ENCODE measurements around the gene SLC9A9. TPM values are rescaled to one million over a fixed set of nuclear protein-coding genes. Genes with fewer than 3 reads are reported as not detected.

SLC9A9 gene
- total RNA-seq, 1 experiment from 2014 or later, result 2.2 TPM

DNA sequence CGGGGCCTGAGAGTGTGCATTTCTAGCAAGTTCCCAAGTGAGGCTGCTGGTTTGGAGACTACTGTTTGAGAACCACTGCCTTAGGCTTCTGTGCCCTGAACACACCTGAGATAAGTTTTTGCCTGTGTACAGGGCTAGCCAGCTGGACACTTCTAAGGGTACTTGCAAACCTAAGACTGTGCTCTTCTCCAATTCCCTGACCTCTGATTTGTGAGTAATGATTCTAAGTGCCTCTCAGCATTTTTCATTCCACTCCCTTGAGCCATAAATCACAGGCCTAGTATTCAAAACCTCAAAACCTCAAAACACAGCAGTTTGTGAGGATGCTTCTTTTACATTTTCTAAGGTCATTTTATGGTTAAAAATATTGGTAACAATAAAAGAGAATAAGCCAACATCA, 580.3 kb downstream of the SLC9A9 start:
- Histone ChIP-seq H3K27me3 (ENCODE audit: low read length) (no peaks in the 10 kb centered on the region), H3K9me2 (replicated peaks; ENCODE audit: insufficient read depth, low read length) (no peaks in the 10 kb centered on the region), H3K27ac (ENCODE audit: low read length) (no peak overlapping the region), H3K9ac (ENCODE audit: low read length) (no peak overlapping the region), H3K4me1 (ENCODE audit: low read length) (peaks cover 55% of the 10 kb centered on the region), H2AFZ (ENCODE audit: low read length) (no peak overlapping the region), H3K36me3 (ENCODE audit: insufficient read depth, low read length) (no peaks in the 10 kb centered on the region), H3K4me2 (ENCODE audit: low read depth, low read length, poor library complexity, severe bottlenecking) (no peak overlapping the region), H3K9me3 (ENCODE audit: low read length) (no peaks in the 10 kb centered on the region), H3K79me2 (ENCODE audit: low read length) (no peaks in the 10 kb centered on the region), H4K20me1 (ENCODE audit: insufficient read depth, low read depth, low read length) (no peaks in the 10 kb centered on the region), H3K4me3 (ENCODE audit: low read length) (no peak overlapping the region)
- no peak for DNase-seq

GRCh38 chr3:143266927-143267326, 581.3 kb downstream of the SLC9A9 start:
- Histone ChIP-seq H3K4me3 (ENCODE audit: low read length) (no peak overlapping the region), H3K36me3 (ENCODE audit: insufficient read depth, low read length) (no peaks in the 10 kb centered on the region), H3K4me1 (ENCODE audit: low read length) (peaks cover 55% of the 10 kb centered on the region), H4K20me1 (ENCODE audit: insufficient read depth, low read depth, low read length) (no peaks in the 10 kb centered on the region), H3K9ac (ENCODE audit: low read length) (no peak overlapping the region), H3K79me2 (ENCODE audit: low read length) (no peaks in the 10 kb centered on the region), H3K9me3 (ENCODE audit: low read length) (no peaks in the 10 kb centered on the region), H2AFZ (ENCODE audit: low read length) (no peak overlapping the region), H3K4me2 (ENCODE audit: low read depth, low read length, poor library complexity, severe bottlenecking) (peak overlapping the region; percentile 6), H3K9me2 (replicated peaks; ENCODE audit: insufficient read depth, low read length) (no peaks in the 10 kb centered on the region), H3K27me3 (ENCODE audit: low read length) (no peaks in the 10 kb centered on the region), H3K27ac (ENCODE audit: low read length) (no peak overlapping the region)
- DNase-seq, result peak; percentile 72

DNA sequence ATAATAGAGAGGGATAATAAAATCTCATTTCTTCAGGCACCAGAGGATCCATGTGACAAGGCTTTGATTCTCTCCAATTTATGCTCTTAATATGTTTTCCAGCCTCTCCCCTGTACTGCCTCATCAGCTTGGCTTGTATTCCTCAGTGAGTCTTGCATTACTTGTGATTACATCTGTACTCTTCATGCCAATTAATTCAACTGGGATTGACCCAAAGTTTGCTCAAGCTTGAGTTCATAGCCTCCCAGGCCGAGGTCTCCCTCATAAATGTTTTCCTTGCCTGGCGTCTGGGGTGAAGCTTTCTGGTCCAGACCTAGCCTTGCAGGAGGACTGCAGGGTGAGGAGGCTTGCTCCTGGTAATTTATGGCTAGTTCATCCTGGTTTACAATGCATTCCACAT, 581.8 kb downstream of the SLC9A9 start:
- no peak overlapping the region for H3K9ac ChIP-seq (ENCODE audit: low read length)
- peak overlapping the region; percentile 6 for H3K4me2 ChIP-seq (ENCODE audit: low read depth, low read length, poor library complexity, severe bottlenecking)
- H4K20me1 ChIP-seq (ENCODE audit: insufficient read depth, low read depth, low read length), result no peaks in the 10 kb centered on the region
- H2AFZ ChIP-seq (ENCODE audit: low read length), result no peak overlapping the region
- no peaks in the 10 kb centered on the region for H3K9me3 ChIP-seq (ENCODE audit: low read length)
- H3K79me2 ChIP-seq (ENCODE audit: low read length), result no peaks in the 10 kb centered on the region
- H3K36me3 ChIP-seq (ENCODE audit: insufficient read depth, low read length), result no peaks in the 10 kb centered on the region
- peaks cover 55% of the 10 kb centered on the region for H3K4me1 ChIP-seq (ENCODE audit: low read length)
- no peak overlapping the region for H3K4me3 ChIP-seq (ENCODE audit: low read length)
- DNase-seq, result no peak
- no peaks in the 10 kb centered on the region for H3K27me3 ChIP-seq (ENCODE audit: low read length)
- H3K27ac ChIP-seq (ENCODE audit: low read length), result no peak overlapping the region
- no peaks in the 10 kb centered on the region for H3K9me2 ChIP-seq (replicated peaks; ENCODE audit: insufficient read depth, low read length)

DNA sequence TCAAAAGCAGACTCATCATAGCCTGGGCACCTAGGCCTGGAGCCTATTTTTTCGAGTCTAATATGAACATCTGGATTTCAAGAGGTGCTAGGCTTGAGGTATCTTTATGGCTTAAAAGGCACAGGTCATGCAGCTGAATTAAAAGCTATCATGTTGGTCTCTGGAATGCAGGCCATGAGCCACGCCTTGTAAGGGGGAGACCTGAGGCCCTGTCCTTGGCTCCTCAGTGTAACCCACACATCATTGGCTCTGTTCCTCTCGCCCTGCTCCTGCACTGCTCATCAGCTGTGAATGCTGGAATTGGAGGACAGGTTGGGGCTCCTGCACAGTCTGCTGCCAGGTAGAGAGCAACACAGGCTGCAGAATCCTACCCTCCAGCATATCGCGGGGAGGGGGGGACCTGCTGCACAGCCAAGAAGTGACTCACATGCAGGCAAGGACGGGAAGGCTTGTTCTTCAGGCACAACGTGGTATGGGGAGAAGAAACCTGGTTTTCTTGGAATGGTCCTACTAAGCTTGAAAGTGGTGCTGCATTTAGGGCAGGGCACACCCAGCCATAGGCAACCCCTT, 582.7 kb downstream of the SLC9A9 start:
- H3K9ac ChIP-seq (ENCODE audit: low read length), result no peak overlapping the region
- no peaks in the 10 kb centered on the region for H3K27me3 ChIP-seq (ENCODE audit: low read length)

DNA sequence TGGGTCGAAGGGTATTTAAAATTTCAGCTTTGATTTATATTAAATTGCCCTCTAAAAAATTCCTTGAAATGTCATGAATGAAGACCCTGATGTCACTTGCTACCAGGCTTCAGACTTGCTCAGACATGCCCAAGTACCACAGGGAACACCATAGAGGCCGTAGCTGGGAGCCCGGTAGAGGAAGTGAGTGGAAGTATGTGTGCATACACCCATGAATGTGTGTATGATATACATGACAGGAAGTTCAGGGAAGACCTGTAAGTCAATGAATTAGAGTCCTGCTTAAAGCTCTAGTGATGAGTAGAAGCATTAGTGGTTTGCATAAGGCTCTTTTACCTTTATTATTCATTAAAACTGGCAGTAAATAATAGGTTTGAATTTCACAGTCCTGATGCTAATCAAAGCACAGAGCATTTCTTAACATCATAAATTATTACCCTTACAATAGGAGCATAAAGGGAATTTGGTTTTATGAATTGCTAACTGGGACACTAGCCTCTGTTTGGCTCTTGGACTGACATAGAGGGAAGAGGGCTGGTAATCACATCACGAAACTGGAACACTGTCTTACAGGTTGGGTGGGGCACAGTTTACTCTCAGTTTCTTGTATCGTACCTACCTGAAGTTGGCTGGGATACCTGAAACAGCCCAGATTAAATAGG, 584.3 kb downstream of the SLC9A9 start:
- Histone ChIP-seq H3K9ac (ENCODE audit: low read length) (no peak overlapping the region), H2AFZ (ENCODE audit: low read length) (no peak overlapping the region), H3K4me1 (ENCODE audit: low read length) (peaks cover 47% of the 10 kb centered on the region), H3K9me3 (ENCODE audit: low read length) (no peaks in the 10 kb centered on the region), H3K27ac (ENCODE audit: low read length) (no peak overlapping the region), H3K4me3 (ENCODE audit: low read length) (no peak overlapping the region), H3K4me2 (ENCODE audit: low read depth, low read length, poor library complexity, severe bottlenecking) (no peak overlapping the region), H3K36me3 (ENCODE audit: insufficient read depth, low read length) (no peaks in the 10 kb centered on the region), H4K20me1 (ENCODE audit: insufficient read depth, low read depth, low read length) (no peaks in the 10 kb centered on the region), H3K9me2 (replicated peaks; ENCODE audit: insufficient read depth, low read length) (no peaks in the 10 kb centered on the region), H3K79me2 (ENCODE audit: low read length) (no peaks in the 10 kb centered on the region), H3K27me3 (ENCODE audit: low read length) (no peaks in the 10 kb centered on the region)
- DNase-seq, result peak; percentile 45

More for the DNA sequence above, 582.7 kb downstream of the SLC9A9 start:
- Histone ChIP-seq H3K79me2 (ENCODE audit: low read length) (no peaks in the 10 kb centered on the region), H3K4me3 (ENCODE audit: low read length) (no peak overlapping the region), H3K9me3 (ENCODE audit: low read length) (no peaks in the 10 kb centered on the region), H3K4me1 (ENCODE audit: low read length) (peaks cover 55% of the 10 kb centered on the region), H3K9me2 (replicated peaks; ENCODE audit: insufficient read depth, low read length) (no peaks in the 10 kb centered on the region), H4K20me1 (ENCODE audit: insufficient read depth, low read depth, low read length) (no peaks in the 10 kb centered on the region), H3K4me2 (ENCODE audit: low read depth, low read length, poor library complexity, severe bottlenecking) (no peak overlapping the region), H2AFZ (ENCODE audit: low read length) (no peak overlapping the region), H3K36me3 (ENCODE audit: insufficient read depth, low read length) (no peaks in the 10 kb centered on the region), H3K27ac (ENCODE audit: low read length) (no peak overlapping the region)
- DNase-seq, result no peak

GRCh38 chr3:143261848-143262247, 586.4 kb downstream of the SLC9A9 start:
- no peak overlapping the region for H3K27ac ChIP-seq (ENCODE audit: low read length)
- no peaks in the 10 kb centered on the region for H4K20me1 ChIP-seq (ENCODE audit: insufficient read depth, low read depth, low read length)
- DNase-seq, result no peak
- H2AFZ ChIP-seq (ENCODE audit: low read length), result no peak overlapping the region
- no peaks in the 10 kb centered on the region for H3K9me2 ChIP-seq (replicated peaks; ENCODE audit: insufficient read depth, low read length)
- H3K4me2 ChIP-seq (ENCODE audit: low read depth, low read length, poor library complexity, severe bottlenecking), result no peak overlapping the region
- H3K36me3 ChIP-seq (ENCODE audit: insufficient read depth, low read length), result no peaks in the 10 kb centered on the region
- H3K9ac ChIP-seq (ENCODE audit: low read length), result no peak overlapping the region
- no peak overlapping the region for H3K4me3 ChIP-seq (ENCODE audit: low read length)
- H3K4me1 ChIP-seq (ENCODE audit: low read length), result peaks cover 37% of the 10 kb centered on the region
- H3K27me3 ChIP-seq (ENCODE audit: low read length), result no peaks in the 10 kb centered on the region
- no peaks in the 10 kb centered on the region for H3K9me3 ChIP-seq (ENCODE audit: low read length)
- H3K79me2 ChIP-seq (ENCODE audit: low read length), result no peaks in the 10 kb centered on the region

GRCh38 chr3:143258692-143259091, 589.6 kb downstream of the SLC9A9 start:
- Histone ChIP-seq H3K79me2 (ENCODE audit: low read length) (no peaks in the 10 kb centered on the region), H3K27me3 (ENCODE audit: low read length) (no peaks in the 10 kb centered on the region), H3K9me2 (replicated peaks; ENCODE audit: insufficient read depth, low read length) (no peaks in the 10 kb centered on the region), H2AFZ (ENCODE audit: low read length) (no peak overlapping the region), H3K4me3 (ENCODE audit: low read length) (no peak overlapping the region), H3K4me2 (ENCODE audit: low read depth, low read length, poor library complexity, severe bottlenecking) (no peak overlapping the region), H3K27ac (ENCODE audit: low read length) (no peak overlapping the region), H3K4me1 (ENCODE audit: low read length) (peaks cover 9% of the 10 kb centered on the region), H4K20me1 (ENCODE audit: insufficient read depth, low read depth, low read length) (no peaks in the 10 kb centered on the region), H3K9ac (ENCODE audit: low read length) (no peak overlapping the region), H3K36me3 (ENCODE audit: insufficient read depth, low read length) (no peaks in the 10 kb centered on the region), H3K9me3 (ENCODE audit: low read length) (no peaks in the 10 kb centered on the region)
- no peak for DNase-seq

- Histone ChIP-seq H3K4me2 (ENCODE audit: low read depth, low read length, poor library complexity, severe bottlenecking) (no peak overlapping the region), H4K20me1 (ENCODE audit: insufficient read depth, low read depth, low read length) (no peaks in the 10 kb centered on the region), H3K36me3 (ENCODE audit: insufficient read depth, low read length) (no peaks in the 10 kb centered on the region), H2AFZ (ENCODE audit: low read length) (no peak overlapping the region), H3K79me2 (ENCODE audit: low read length) (no peaks in the 10 kb centered on the region), H3K27ac (ENCODE audit: low read length) (no peak overlapping the region), H3K9me2 (replicated peaks; ENCODE audit: insufficient read depth, low read length) (no peaks in the 10 kb centered on the region), H3K4me1 (ENCODE audit: low read length) (peaks cover 6% of the 10 kb centered on the region), H3K9me3 (ENCODE audit: low read length) (no peaks in the 10 kb centered on the region), H3K4me3 (ENCODE audit: low read length) (no peak overlapping the region), H3K27me3 (ENCODE audit: low read length) (no peaks in the 10 kb centered on the region), H3K9ac (ENCODE audit: low read length) (no peak overlapping the region)
- DNase-seq, result no peak
Observed at GRCh38 chr3:143256416-143256815, 591.9 kb downstream of the SLC9A9 start.
